ENCODE measurements around the gene CREM. TPM values are rescaled to one million over a fixed set of nuclear protein-coding genes. Genes with fewer than 3 reads are reported as not detected.

CREM gene
- total RNA-seq, 1 donor from 2014 or later = 19.3 TPM

DNA sequence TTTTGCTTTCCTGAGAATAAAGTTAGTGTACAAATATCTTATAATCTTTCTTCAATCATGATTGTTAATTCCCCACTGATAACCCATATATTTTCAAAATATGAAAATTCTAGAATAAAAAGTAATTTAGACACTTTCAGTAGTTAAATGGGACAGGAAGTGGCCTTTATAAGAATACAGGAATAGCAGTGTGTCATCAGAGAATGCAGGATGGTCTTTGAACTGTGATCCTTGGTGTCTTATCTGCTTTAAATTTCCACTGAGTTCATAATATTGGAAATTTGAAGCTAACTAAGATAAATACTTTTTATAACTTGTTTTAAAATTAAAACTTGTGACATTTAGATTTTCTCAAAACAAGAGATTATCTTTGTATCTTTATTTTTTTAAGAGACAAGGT is 75.4 kb downstream of the CREM start:
- intact Hi-C loops (cut with DNase I) = no loop called here
- Histone ChIP-seq H3K4me1 (no peaks in the 10 kb centered on the region), H3K4me3 (no peak overlapping the region), H3K27me3 (ENCODE audit: low read depth) (no peaks in the 10 kb centered on the region), H3K27ac (no peak overlapping the region), H3K36me3 (peaks cover 3% of the 10 kb centered on the region), H3K9me3 (no peaks in the 10 kb centered on the region)
- TF ChIP-seq CTCF (IDR thresholded peaks at IDR 0.05) = no peak
- DNase-seq (no peak), ATAC-seq (no peak)

GRCh38 chr10:35203745-35204144 is 77.1 kb downstream of the CREM start:
- intact Hi-C loops (cut with DNase I) = no loop called here

GRCh38 chr10:35204650-35205319 is 78.1 kb downstream of the CREM start:
- Histone ChIP-seq H3K36me3 (peaks cover 5% of the 10 kb centered on the region), H3K4me3 (no peak overlapping the region), H3K4me1 (no peaks in the 10 kb centered on the region), H3K27me3 (ENCODE audit: low read depth) (no peaks in the 10 kb centered on the region), H3K9me3 (no peaks in the 10 kb centered on the region), H3K27ac (no peak overlapping the region)
- DNase-seq = no peak
- no peak for ATAC-seq
- no peak for TF ChIP-seq CTCF (IDR thresholded peaks at IDR 0.05)
- intact Hi-C loops (cut with DNase I) = no loop called here

More at GRCh38 chr10:35203745-35204144, 77.1 kb downstream of the CREM start:
- Histone ChIP-seq H3K4me3 (no peak overlapping the region), H3K4me1 (no peaks in the 10 kb centered on the region), H3K36me3 (peaks cover 5% of the 10 kb centered on the region), H3K9me3 (no peaks in the 10 kb centered on the region), H3K27me3 (ENCODE audit: low read depth) (no peaks in the 10 kb centered on the region), H3K27ac (no peak overlapping the region)
- ATAC-seq (no peak), DNase-seq (no peak)
- TF ChIP-seq CTCF (IDR thresholded peaks at IDR 0.05) = no peak

DNA sequence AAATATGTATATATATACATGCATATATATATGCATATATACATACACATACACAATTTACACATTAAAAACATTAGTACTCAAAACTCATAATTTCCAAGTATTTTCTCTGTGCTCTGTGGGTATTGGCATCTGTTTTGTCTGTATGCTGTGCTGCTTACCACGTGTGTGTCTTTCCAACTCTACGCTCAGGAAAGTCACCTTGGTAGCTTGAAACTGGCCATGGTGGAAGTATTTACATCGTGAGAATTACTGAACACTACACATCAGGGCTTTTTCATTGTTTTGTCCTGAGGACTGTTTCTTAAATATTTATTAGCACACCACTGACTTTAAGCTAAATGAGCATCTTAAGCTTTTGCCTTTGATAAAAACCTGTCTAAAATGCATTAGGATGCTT is 79.6 kb downstream of the CREM start:
- Histone ChIP-seq H3K4me3 (no peak overlapping the region), H3K27ac (no peak overlapping the region), H3K9me3 (no peaks in the 10 kb centered on the region), H3K27me3 (ENCODE audit: low read depth) (no peaks in the 10 kb centered on the region), H3K4me1 (no peaks in the 10 kb centered on the region), H3K36me3 (peaks cover 5% of the 10 kb centered on the region)
- intact Hi-C loops (cut with DNase I) = no loop called here
- DNase-seq (no peak), ATAC-seq (no peak)
- TF ChIP-seq CTCF (IDR thresholded peaks at IDR 0.05) = no peak

DNA sequence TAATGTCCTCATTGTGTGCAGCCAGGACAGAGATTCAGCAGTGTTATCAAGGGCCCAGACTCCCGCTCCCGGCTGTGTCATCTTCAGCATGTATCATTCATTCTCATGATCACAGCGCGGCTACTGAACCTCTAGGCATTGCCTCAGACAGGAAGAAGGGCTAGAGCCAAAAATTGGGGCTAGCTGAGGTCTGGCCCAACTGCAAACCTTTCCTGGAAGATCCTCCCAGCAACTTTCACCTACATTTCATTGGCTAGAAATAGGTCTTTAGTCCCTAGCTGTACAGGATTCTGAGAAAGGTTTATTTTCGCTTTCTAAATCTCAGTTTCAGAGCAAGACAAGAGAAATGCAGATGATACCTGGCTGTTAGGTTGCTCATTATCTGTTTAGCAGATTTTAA is 81.9 kb downstream of the CREM start:
- Histone ChIP-seq H3K36me3 (peaks cover 5% of the 10 kb centered on the region), H3K27me3 (ENCODE audit: low read depth) (no peaks in the 10 kb centered on the region), H3K4me1 (peaks cover 9% of the 10 kb centered on the region), H3K27ac (no peak overlapping the region), H3K9me3 (no peaks in the 10 kb centered on the region), H3K4me3 (no peak overlapping the region)
- ATAC-seq (peak in 1 of 2 donors; percentile 35), DNase-seq (no peak)
- intact Hi-C loops (cut with DNase I) = no loop called here
- no peak for TF ChIP-seq CTCF (IDR thresholded peaks at IDR 0.05)

Data from lower lobe of right lung (tissue), 2 donors.